Right atrium auricular region (tissue), 2 donors: Measurements from ENCODE around the gene HNRNPUL2. TPM values are rescaled to one million over a fixed set of nuclear protein-coding genes. Genes with fewer than 3 reads are reported as not detected.

Source experiments
- DNase-seq: peaks from one replicate; pipeline ENCODE4 v3.0.0-alpha.2; 2019; ENCODE audit warnings: low spot score
- H3K27ac ChIP-seq, 2 donors: fragments of 200-600 bp; sonication (generic); 1 replicate in 1 of 2; 2 replicates in 1 of 2; pipeline ENCODE4 v1.5.1; 2016 to 2019
- H3K27me3 ChIP-seq, 2 donors: fragments of 200-600 bp; sonication (generic); one replicate each; pipeline versions ENCODE4 v1.5.1 to v1.6.0; 2017 to 2019
- H3K36me3 ChIP-seq: fragments of 200-600 bp; sonication (generic); one replicate; pipeline ENCODE4 v1.5.1; 2016
- H3K4me1 ChIP-seq, 2 donors: fragments of 200-600 bp; sonication (generic); one replicate each; pipeline versions ENCODE4 v1.5.1 to v1.6.0; 2017 to 2019
- H3K4me3 ChIP-seq, 2 donors: fragments of 200-600 bp; sonication (generic); 1 replicate in 1 of 2; 2 replicates in 1 of 2; pipeline ENCODE4 v1.5.1; 2017 to 2019; ENCODE audit warnings: mild to moderate bottlenecking in 1 of 2, moderate library complexity in 1 of 2
- H3K9me3 ChIP-seq, 2 donors: fragments of 200-600 bp; sonication (generic); one replicate each; pipeline ENCODE4 v1.5.1; 2019
- CTCF ChIP-seq, 2 donors: fragments of 200-600 bp; sonication (generic); IDR thresholded peaks; one replicate each; pipeline ENCODE4 v1.5.1; 2019; ENCODE audit warnings: antibody characterized with exemption in 2 of 2
- total RNA-seq, 2 donors: library from RNA; depleted of rRNA; stranded (reverse); fragments of >200 nt; gene quantifications; one replicate each; pipeline ENCODE4 v1.1.0, GENCODE V29; 2016

HNRNPUL2 gene
- total RNA-seq, 2 donors from 2014 or later = 12.2 to 15.6 TPM

GRCh38 chr11:62719302-62719978 is 7.8 kb downstream of the HNRNPUL2 start:
- Histone ChIP-seq H3K27me3 (no peaks in the 10 kb centered on the region), H3K27ac (no peak overlapping the region), H3K36me3 (peaks cover 95% of the 10 kb centered on the region), H3K4me1 (peaks cover 0 to 13% of the 10 kb centered on the region in 2 donors), H3K4me3 (no peak overlapping the region), H3K9me3 (no peaks in the 10 kb centered on the region)
- no peak for DNase-seq
- TF ChIP-seq CTCF (IDR thresholded peaks at IDR 0.05) = no peak

GRCh38 chr11:62716816-62717215 is 10.4 kb downstream of the HNRNPUL2 start:
- H3K4me3 ChIP-seq = no peak overlapping the region
- no peaks in the 10 kb centered on the region for H3K9me3 ChIP-seq
- DNase-seq = no peak
- no peak for TF ChIP-seq CTCF (IDR thresholded peaks at IDR 0.05)
- no peaks in the 10 kb centered on the region for H3K27me3 ChIP-seq
- peaks cover 0 to 27% of the 10 kb centered on the region in 2 donors for H3K4me1 ChIP-seq
- no peak overlapping the region for H3K27ac ChIP-seq
- H3K36me3 ChIP-seq = peaks cover 90% of the 10 kb centered on the region

- no peak for TF ChIP-seq CTCF (IDR thresholded peaks at IDR 0.05)
- H3K4me3 ChIP-seq = no peak overlapping the region
- H3K27ac ChIP-seq = no peak overlapping the region
- H3K4me1 ChIP-seq = peaks cover 0 to 27% of the 10 kb centered on the region in 2 donors
- DNase-seq = no peak
- H3K9me3 ChIP-seq = no peaks in the 10 kb centered on the region
- no peaks in the 10 kb centered on the region for H3K27me3 ChIP-seq
- H3K36me3 ChIP-seq = peaks cover 90% of the 10 kb centered on the region
Measured at GRCh38 chr11:62716206-62716605, 11.1 kb downstream of the HNRNPUL2 start.

GRCh38 chr11:62715150-62716130 is 11.8 kb downstream of the HNRNPUL2 start:
- Histone ChIP-seq H3K36me3 (peaks cover 89% of the 10 kb centered on the region), H3K27me3 (no peaks in the 10 kb centered on the region), H3K9me3 (no peaks in the 10 kb centered on the region), H3K4me1 (peaks cover 0 to 29% of the 10 kb centered on the region in 2 donors), H3K27ac (no peak overlapping the region), H3K4me3 (no peak overlapping the region)
- no peak for DNase-seq
- TF ChIP-seq CTCF (IDR thresholded peaks at IDR 0.05) = no peak

- Histone ChIP-seq H3K27ac (peak overlapping the region; percentile 36 to 77), H3K36me3 (peaks cover 68% of the 10 kb centered on the region), H3K9me3 (no peaks in the 10 kb centered on the region), H3K4me1 (peaks cover 0 to 43% of the 10 kb centered on the region in 2 donors), H3K27me3 (no peaks in the 10 kb centered on the region), H3K4me3 (no peak overlapping the region)
- no peak for DNase-seq
- TF ChIP-seq CTCF (IDR thresholded peaks at IDR 0.05) = no peak
Measured at GRCh38 chr11:62713343-62713742, 13.9 kb downstream of the HNRNPUL2 start.
